ENCODE results near the gene ACVRL1. TPM values are rescaled to one million over a fixed set of nuclear protein-coding genes. Genes with fewer than 3 reads are reported as not detected.
A peak's percentile ranks its signal among the peaks of the same experiment; 100 is the strongest.

Gene ACVRL1
- total RNA-seq, 1 experiment from 2014 or later = 2.6 TPM

- no peak for DNase-seq (ENCODE audit: low read depth)
Observed at GRCh38 chr12:51962737-51963136, 55.4 kb downstream of the ACVRL1 start.

- DNase-seq (ENCODE audit: low read depth) = no peak
Observed at GRCh38 chr12:51963477-51963876, 56.2 kb downstream of the ACVRL1 start.

GRCh38 chr12:51969643-51970042 lies 62.3 kb downstream of the ACVRL1 start:
- DNase-seq (ENCODE audit: low read depth) = no peak

- no peak for DNase-seq (ENCODE audit: low read depth)
Observed at GRCh38 chr12:51970904-51971646, 63.8 kb downstream of the ACVRL1 start.

GRCh38 chr12:51971679-51972421 lies 64.5 kb downstream of the ACVRL1 start:
- DNase-seq (ENCODE audit: low read depth) = no peak

- DNase-seq (ENCODE audit: low read depth) = no peak
Observed at GRCh38 chr12:51972422-51972812, 65.1 kb downstream of the ACVRL1 start.

- DNase-seq (ENCODE audit: low read depth) = peak; percentile 43
Observed at GRCh38 chr12:51972849-51973273, 65.6 kb downstream of the ACVRL1 start.

Other genes with a start within 250 kb of the ACVRL1 start
- gene FIGNL2, start 58.8 kb upstream of the ACVRL1 start, total RNA-seq (2014; rRNA removed) = 0.13 and 0.17 TPM in 2 replicates
- not detected in 2 replicates for gene ANKRD33, start 19.4 kb upstream of the ACVRL1 start, total RNA-seq (2014; rRNA removed)
- 8.5 and 11.0 TPM in 2 replicates for gene ACVR1B, start 44.2 kb downstream of the ACVRL1 start, total RNA-seq (2014; rRNA removed)
- gene TAMALIN, start 99.4 kb downstream of the ACVRL1 start, total RNA-seq (2014; rRNA removed) = 1.8 and 4.5 TPM in 2 replicates
- 1.3 and 2.3 TPM in 2 replicates for gene NR4A1, start 143.9 kb downstream of the ACVRL1 start, total RNA-seq (2014; rRNA removed)
- 69.2 and 70.4 TPM in 2 replicates for gene ATG101, start 162.5 kb downstream of the ACVRL1 start, total RNA-seq (2014; rRNA removed)
- not detected in 2 replicates for gene SMIM41, start 172.2 kb downstream of the ACVRL1 start, total RNA-seq (2014; rRNA removed)

Measured in LHCN-M2 (cell line).